RWPE2 (cell line): ENCODE results near the gene CDH10.

Experiments used
- ATAC-seq: fragments of 200-7000 bp; cut with Tn5 transposase; 3 replicates; pipeline ENCODE4 v1.9.1; 2021; ENCODE audit warnings: low read depth
- DNase-seq: peaks from one replicate; pipeline ENCODE4 v3.0.0-alpha.2; 2020; ENCODE audit warnings: low spot score
- H3K27ac ChIP-seq: fragments of 450-650 bp; 2 replicates; pipeline ENCODE4 v1.5.1; 2017; ENCODE audit warnings: mild to moderate bottlenecking; ENCODE audit not compliant: poor library complexity, severe bottlenecking
- H3K27me3 ChIP-seq: fragments of 250-450 bp; sonication (Bioruptor Pico); 2 replicates; pipeline ENCODE4 v1.5.1; 2021; ENCODE audit warnings: mild to moderate bottlenecking, moderate library complexity; ENCODE audit not compliant: insufficient read depth, poor library complexity, severe bottlenecking
- H3K36me3 ChIP-seq: fragments of 250-450 bp; sonication (Bioruptor Pico); 2 replicates; pipeline ENCODE4 v1.5.1; 2020; ENCODE audit warnings: low read depth, mild to moderate bottlenecking, moderate library complexity
- H3K4me1 ChIP-seq: fragments of 250-450 bp; sonication (Bioruptor Pico); 2 replicates; pipeline ENCODE4 v1.5.1; 2021; ENCODE audit warnings: mild to moderate bottlenecking, moderate library complexity; ENCODE audit not compliant: insufficient read depth, poor library complexity, severe bottlenecking
- H3K4me3 ChIP-seq: fragments of 250-450 bp; sonication (Bioruptor Pico); 2 replicates; pipeline ENCODE4 v1.5.1; 2021; ENCODE audit warnings: mild to moderate bottlenecking, moderate library complexity; ENCODE audit not compliant: severe bottlenecking
- H3K9me3 ChIP-seq: fragments of 250-450 bp; sonication (Bioruptor Pico); 2 replicates; pipeline ENCODE4 v1.5.1; 2021; ENCODE audit warnings: mild to moderate bottlenecking, moderate library complexity; ENCODE audit not compliant: severe bottlenecking
- TF ChIP-seq, protein P1 (sequence below): fragments of 450-650 bp; IDR thresholded peaks from one replicate; pipeline ENCODE4 v1.5.1; 2017; ENCODE audit warnings: mild to moderate bottlenecking, moderate library complexity; ENCODE audit not compliant: poor library complexity, severe bottlenecking

Gene CDH10

DNA sequence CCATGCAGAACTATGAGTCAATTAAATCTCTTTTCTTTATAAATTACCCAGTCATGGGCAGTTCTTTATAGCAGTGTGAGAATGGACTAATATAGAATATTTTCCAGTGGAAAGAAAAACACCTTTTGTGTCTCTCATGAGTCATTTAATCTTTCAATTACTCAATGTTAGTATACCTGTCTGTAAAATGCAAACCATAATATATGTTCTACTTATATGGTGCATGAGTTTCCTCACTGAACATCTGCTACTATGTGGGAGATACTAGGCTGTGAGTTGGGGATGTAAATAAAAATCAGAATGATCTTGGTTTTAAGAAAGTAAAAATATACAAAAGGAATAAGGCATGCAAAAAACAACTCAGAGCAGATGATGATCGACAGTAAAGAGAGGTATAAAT lies 15.0 kb downstream of the CDH10 start:
- ATAC-seq (peak; percentile 57), DNase-seq (no peak)
- TF ChIP-seq, protein P1, sequence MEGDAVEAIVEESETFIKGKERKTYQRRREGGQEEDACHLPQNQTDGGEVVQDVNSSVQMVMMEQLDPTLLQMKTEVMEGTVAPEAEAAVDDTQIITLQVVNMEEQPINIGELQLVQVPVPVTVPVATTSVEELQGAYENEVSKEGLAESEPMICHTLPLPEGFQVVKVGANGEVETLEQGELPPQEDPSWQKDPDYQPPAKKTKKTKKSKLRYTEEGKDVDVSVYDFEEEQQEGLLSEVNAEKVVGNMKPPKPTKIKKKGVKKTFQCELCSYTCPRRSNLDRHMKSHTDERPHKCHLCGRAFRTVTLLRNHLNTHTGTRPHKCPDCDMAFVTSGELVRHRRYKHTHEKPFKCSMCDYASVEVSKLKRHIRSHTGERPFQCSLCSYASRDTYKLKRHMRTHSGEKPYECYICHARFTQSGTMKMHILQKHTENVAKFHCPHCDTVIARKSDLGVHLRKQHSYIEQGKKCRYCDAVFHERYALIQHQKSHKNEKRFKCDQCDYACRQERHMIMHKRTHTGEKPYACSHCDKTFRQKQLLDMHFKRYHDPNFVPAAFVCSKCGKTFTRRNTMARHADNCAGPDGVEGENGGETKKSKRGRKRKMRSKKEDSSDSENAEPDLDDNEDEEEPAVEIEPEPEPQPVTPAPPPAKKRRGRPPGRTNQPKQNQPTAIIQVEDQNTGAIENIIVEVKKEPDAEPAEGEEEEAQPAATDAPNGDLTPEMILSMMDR: no peak
- peaks cover 2% of the 10 kb centered on the region for H3K9me3 ChIP-seq
- H3K27me3 ChIP-seq: peaks cover 3% of the 10 kb centered on the region
- H3K36me3 ChIP-seq: no peaks in the 10 kb centered on the region
- H3K4me3 ChIP-seq: no peak overlapping the region
- H3K4me1 ChIP-seq: peaks cover 4% of the 10 kb centered on the region
- H3K27ac ChIP-seq: no peak overlapping the region

DNA sequence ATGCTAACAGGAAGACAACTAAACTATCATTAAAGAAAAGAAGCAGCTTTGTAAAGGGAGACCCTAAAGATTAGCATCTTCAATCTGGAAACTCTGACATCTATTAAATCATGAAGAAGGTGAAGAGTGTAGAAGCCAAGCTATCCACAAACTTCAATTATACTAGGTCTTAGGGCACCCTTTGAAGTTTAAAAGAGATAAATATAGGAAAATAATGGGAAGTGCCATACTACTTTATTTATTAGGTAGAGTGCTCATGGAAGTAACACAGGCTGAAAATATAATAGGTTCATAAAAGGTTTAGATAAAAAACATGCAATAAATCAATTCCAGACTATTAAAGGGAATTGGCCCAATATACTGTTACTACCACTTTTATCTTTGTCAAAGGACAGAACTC lies 19.9 kb downstream of the CDH10 start:
- Histone ChIP-seq H3K4me1 (no peaks in the 10 kb centered on the region), H3K27me3 (peaks cover 3% of the 10 kb centered on the region), H3K4me3 (no peak overlapping the region), H3K36me3 (no peaks in the 10 kb centered on the region), H3K27ac (no peak overlapping the region), H3K9me3 (peaks cover 2% of the 10 kb centered on the region)
- ATAC-seq (no peak), DNase-seq (no peak)
- TF ChIP-seq, protein P1: no peak

DNA sequence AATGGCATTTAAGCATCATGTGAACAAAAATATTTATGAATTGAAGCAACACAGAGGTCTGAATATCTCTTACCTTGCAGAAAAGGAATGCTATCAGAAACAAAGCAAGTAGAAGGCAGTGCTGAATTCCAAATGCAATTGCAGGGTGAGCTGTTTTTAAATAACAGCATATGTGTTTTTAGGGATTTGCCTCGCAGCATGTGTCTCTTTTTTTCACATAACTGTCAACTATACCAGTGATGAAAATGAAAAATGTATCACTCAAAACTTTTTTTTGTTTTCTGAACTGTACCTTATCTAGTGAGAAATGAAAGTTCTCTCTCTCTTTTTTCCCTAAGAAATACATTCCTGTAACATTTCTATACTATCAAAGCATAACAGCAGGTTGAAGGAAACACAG lies 21.2 kb downstream of the CDH10 start:
- TF ChIP-seq, protein P1: no peak
- Histone ChIP-seq H3K27me3 (peaks cover 3% of the 10 kb centered on the region), H3K27ac (no peak overlapping the region), H3K36me3 (no peaks in the 10 kb centered on the region), H3K4me1 (no peaks in the 10 kb centered on the region), H3K9me3 (no peaks in the 10 kb centered on the region), H3K4me3 (no peak overlapping the region)
- ATAC-seq: no peak
- no peak for DNase-seq

DNA sequence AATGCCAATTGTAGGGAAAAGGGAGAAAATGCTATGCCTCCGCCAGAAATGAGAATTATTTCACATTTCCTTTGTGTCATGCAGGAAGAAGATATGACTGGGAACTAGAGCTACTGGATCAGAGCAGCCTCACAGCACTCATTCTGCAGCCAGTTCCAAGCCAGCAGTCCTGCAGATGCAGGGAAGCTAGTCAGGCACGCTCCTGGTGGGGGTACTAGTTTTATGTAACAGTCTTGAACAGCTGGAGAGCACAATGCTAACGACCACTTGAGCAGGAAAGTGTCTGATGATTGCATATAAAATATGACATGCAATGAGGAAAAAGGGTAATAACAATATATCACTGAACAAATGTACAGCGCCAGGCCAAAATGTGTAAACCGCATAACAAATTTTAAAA lies 21.7 kb downstream of the CDH10 start:
- H3K4me3 ChIP-seq: no peak overlapping the region
- DNase-seq (no peak), ATAC-seq (no peak)
- H3K27me3 ChIP-seq: peaks cover 3% of the 10 kb centered on the region
- no peaks in the 10 kb centered on the region for H3K4me1 ChIP-seq
- TF ChIP-seq, protein P1: no peak
- no peaks in the 10 kb centered on the region for H3K36me3 ChIP-seq
- no peak overlapping the region for H3K27ac ChIP-seq
- no peaks in the 10 kb centered on the region for H3K9me3 ChIP-seq

DNA sequence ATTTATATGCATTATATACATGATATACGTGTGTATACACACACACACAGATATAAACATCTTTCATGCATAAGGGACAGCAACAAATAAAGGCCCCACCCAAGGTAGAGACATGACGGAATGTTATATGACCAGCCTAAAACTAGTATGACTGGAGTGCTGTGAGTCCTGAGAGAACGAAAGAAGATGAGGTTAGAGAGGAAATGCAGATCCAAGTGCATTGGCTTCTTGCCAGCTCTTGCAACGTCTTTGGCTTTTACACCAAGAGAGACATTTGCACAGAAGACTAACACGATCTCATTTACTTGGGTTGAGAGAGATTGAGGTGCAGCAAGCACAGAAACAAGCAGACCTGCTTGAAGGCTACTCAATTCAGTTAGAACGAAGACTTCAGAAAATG lies 23.0 kb downstream of the CDH10 start:
- peak; percentile 27; the same call in 1 of the 3 replicates for ATAC-seq
- Histone ChIP-seq H3K27ac (no peak overlapping the region), H3K27me3 (no peaks in the 10 kb centered on the region), H3K4me3 (no peak overlapping the region), H3K36me3 (no peaks in the 10 kb centered on the region), H3K4me1 (no peaks in the 10 kb centered on the region), H3K9me3 (no peaks in the 10 kb centered on the region)
- no peak for DNase-seq
- TF ChIP-seq, protein P1: no peak
